Neuronal stem cell (in vitro differentiated cells): ENCODE measurements around the gene ETNPPL.
"Not testable (repeated sequence)": the region's sequence is repeated elsewhere in the genome, so short reads cannot be mapped to it uniquely, and the experiment has no call there.

Experiments
- DNase-seq: peaks from one replicate; pipeline ENCODE4 v3.0.0-alpha.2; 2013; ENCODE audit warnings: low spot score
- H2AFZ ChIP-seq: one replicate; pipeline ENCODE4 v1.6.1; 2013; ENCODE audit warnings: mild to moderate bottlenecking, low read length, inconsistent platforms
- H2AK5ac ChIP-seq: 2 replicates; pipeline ENCODE4 v1.6.1; 2013; ENCODE audit warnings: low read depth, mild to moderate bottlenecking, inconsistent platforms, low read length, moderate library complexity, mixed read lengths
- H2BK120ac ChIP-seq: 2 replicates; pipeline ENCODE4 v1.6.1; 2013; ENCODE audit warnings: low read depth, mild to moderate bottlenecking, inconsistent platforms, low read length, moderate library complexity, mixed read lengths
- H2BK12ac ChIP-seq: one replicate; pipeline ENCODE4 v1.6.1; 2013; ENCODE audit warnings: low read length, inconsistent platforms
- H2BK15ac ChIP-seq: 2 replicates; pipeline ENCODE4 v1.6.1; 2013; ENCODE audit warnings: mild to moderate bottlenecking, low read length, inconsistent platforms, mixed read lengths
- H2BK5ac ChIP-seq: one replicate; pipeline ENCODE4 v1.6.1; 2013; ENCODE audit warnings: inconsistent platforms, mild to moderate bottlenecking, low read length, moderate library complexity
- H3K14ac ChIP-seq: one replicate; pipeline ENCODE4 v1.6.1; 2013; ENCODE audit warnings: low read length, inconsistent platforms
- H3K18ac ChIP-seq: 2 replicates; pipeline ENCODE4 v1.6.1; 2013; ENCODE audit warnings: low read length, inconsistent platforms
- H3K23ac ChIP-seq: 2 replicates; pipeline ENCODE4 v1.6.1; 2013; ENCODE audit warnings: low read depth, mild to moderate bottlenecking, mixed read lengths, low read length, inconsistent platforms; ENCODE audit not compliant: poor library complexity
- H3K27ac ChIP-seq: replicated peaks from 3 replicates; pipeline ENCODE4 v1.5.1; 2013; ENCODE audit warnings: low read length, inconsistent platforms
- H3K27me3 ChIP-seq, 3 experiments: 2 replicates each; pipeline ENCODE4 v1.6.1; 2013; ENCODE audit warnings: low read length in 3 of 3, mild to moderate bottlenecking in 2 of 3, inconsistent platforms in 1 of 3, low read depth in 1 of 3, mixed read lengths in 1 of 3, moderate library complexity in 1 of 3; ENCODE audit not compliant: control insufficient read depth in 3 of 3, insufficient read depth in 3 of 3
- H3K36me3 ChIP-seq, 2 donors: replicated peaks in 1 of 2; 2 replicates each; pipeline ENCODE4 v1.6.1; 2013; ENCODE audit warnings: low read length in 2 of 2; ENCODE audit not compliant: control insufficient read depth in 2 of 2, insufficient read depth in 2 of 2
- H3K4ac ChIP-seq: 2 replicates; pipeline ENCODE4 v1.6.1; 2013; ENCODE audit warnings: inconsistent platforms, mild to moderate bottlenecking, low read length, moderate library complexity
- H3K4me1 ChIP-seq, 2 donors: 1 replicate in 1 of 2; 2 replicates in 1 of 2; pipeline ENCODE4 v1.6.1; 2013; ENCODE audit warnings: low read length in 2 of 2, low read depth in 1 of 2; ENCODE audit not compliant: control insufficient read depth in 2 of 2, insufficient read depth in 1 of 2
- H3K4me2 ChIP-seq: one replicate; pipeline ENCODE4 v1.6.1; 2013; ENCODE audit warnings: mild to moderate bottlenecking, low read length, inconsistent platforms; ENCODE audit not compliant: insufficient read depth, poor library complexity, severe bottlenecking
- H3K4me3 ChIP-seq, 2 donors: 2 replicates each; pipeline ENCODE4 v1.5.1; 2013; ENCODE audit warnings: low read length in 2 of 2, mild to moderate bottlenecking in 2 of 2, inconsistent platforms in 1 of 2, moderate library complexity in 1 of 2
- H3K79me1 ChIP-seq: one replicate; pipeline ENCODE4 v1.6.1; 2013; ENCODE audit warnings: low read depth, mild to moderate bottlenecking, inconsistent platforms, low read length, moderate library complexity
- H3K9ac ChIP-seq: one replicate; pipeline ENCODE4 v1.6.1; 2013; ENCODE audit warnings: mild to moderate bottlenecking, low read depth, low read length, inconsistent platforms; ENCODE audit not compliant: poor library complexity
- H3K9me3 ChIP-seq, 2 donors: replicated peaks in 1 of 2; 2 replicates each; pipeline versions ENCODE3 to v1.6.1; 2013; ENCODE audit warnings: low read length in 2 of 2, mild to moderate bottlenecking in 2 of 2, inconsistent platforms in 1 of 2, low read depth in 1 of 2, mixed read lengths in 1 of 2, moderate library complexity in 1 of 2; ENCODE audit not compliant: control insufficient read depth in 2 of 2, insufficient read depth in 1 of 2
- H4K8ac ChIP-seq: one replicate; pipeline ENCODE4 v1.6.1; 2013; ENCODE audit warnings: low read depth, mild to moderate bottlenecking, inconsistent platforms, low read length, moderate library complexity
- H4K91ac ChIP-seq: one replicate; pipeline ENCODE4 v1.6.1; 2013; ENCODE audit warnings: low read length, low read depth, mild to moderate bottlenecking, inconsistent platforms; ENCODE audit not compliant: poor library complexity
- WGBS, 2 donors: extraction: QIAGEN DNeasy Blood & Tissue Kit; methylation state at CpG; one replicate each; pipeline ENCODE4 v1.1.7; 2013; ENCODE audit warnings: missing lambda C conversion rate in 2 of 2, mixed read lengths in 1 of 2; ENCODE audit not compliant: insufficient read length in 2 of 2, insufficient replicate concordance in 1 of 2; ENCODE audit errors: extremely low coverage in 2 of 2; 5-methylcytosine and 5-hydroxymethylcytosine counted together

Gene ETNPPL

DNA sequence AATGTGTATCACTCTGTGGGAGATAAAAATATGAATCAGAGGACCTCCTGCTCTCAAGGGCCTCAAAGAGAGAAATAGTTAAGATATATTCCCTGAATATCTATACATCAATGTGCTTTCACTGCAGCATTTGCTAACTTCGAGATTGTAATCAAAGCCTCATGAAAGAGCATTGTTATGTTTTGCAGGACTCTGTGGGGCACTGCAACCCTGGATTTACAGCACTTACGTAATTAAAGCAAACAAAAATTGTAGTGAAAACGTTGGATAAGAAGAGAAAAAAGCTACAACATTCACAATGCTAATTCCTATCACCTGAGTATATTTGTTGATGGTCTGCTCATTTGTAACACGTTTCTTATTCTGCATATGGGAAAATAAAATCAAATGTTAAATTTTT is 48.0 kb downstream of the ETNPPL start:
- Histone ChIP-seq H3K18ac (no peak overlapping the region), H3K27me3 (no peaks in the 10 kb centered on the region), H2BK15ac (no peak overlapping the region), H3K9ac (no peak overlapping the region), H3K36me3 (no peaks in the 10 kb centered on the region), H2BK12ac (no peak overlapping the region), H3K4ac (no peak overlapping the region), H2BK5ac (no peak overlapping the region), H3K4me2 (no peak overlapping the region), H3K23ac (no peak overlapping the region), H3K27ac (no peak overlapping the region), H4K8ac (no peak overlapping the region), H3K4me3 (no peak overlapping the region), H3K79me1 (no peaks in the 10 kb centered on the region), H4K91ac (no peak overlapping the region), H3K9me3 (no peaks in the 10 kb centered on the region), H3K14ac (no peak overlapping the region), H2AFZ (no peak overlapping the region), H2AK5ac (no peak overlapping the region), H2BK120ac (no peak overlapping the region), H3K4me1 (no peaks in the 10 kb centered on the region)
- WGBS, 2 donors, result no CpG with 5 or more reads among the region's 4 CpGs
- no peak for DNase-seq

GRCh38 chr4:108710578-108710977 is 52.3 kb downstream of the ETNPPL start:
- WGBS, 2 donors, result no CpG with 5 or more reads among the region's 7 CpGs

GRCh38 chr4:108709722-108710121 is 53.1 kb downstream of the ETNPPL start:
- H3K27ac ChIP-seq, result no peak overlapping the region
- H2BK12ac ChIP-seq, result no peak overlapping the region
- H2BK5ac ChIP-seq, result no peak overlapping the region
- H3K9me3 ChIP-seq, result peaks cover 0 to 2% of the 10 kb centered on the region in 2 donors
- no peak overlapping the region for H3K4me3 ChIP-seq
- no peak overlapping the region for H3K14ac ChIP-seq
- H4K8ac ChIP-seq, result no peak overlapping the region
- H3K4me1 ChIP-seq, result no peaks in the 10 kb centered on the region
- H3K23ac ChIP-seq, result no peak overlapping the region
- no peak overlapping the region for H2BK15ac ChIP-seq
- H4K91ac ChIP-seq, result no peak overlapping the region
- H3K36me3 ChIP-seq, result no peaks in the 10 kb centered on the region
- no peak overlapping the region for H3K4me2 ChIP-seq
- no peak overlapping the region for H3K9ac ChIP-seq
- H3K18ac ChIP-seq, result no peak overlapping the region
- no peak overlapping the region for H2BK120ac ChIP-seq
- H2AK5ac ChIP-seq, result no peak overlapping the region
- DNase-seq, result no peak
- no peaks in the 10 kb centered on the region for H3K27me3 ChIP-seq
- H3K4ac ChIP-seq, result no peak overlapping the region
- no peak overlapping the region for H2AFZ ChIP-seq
- H3K79me1 ChIP-seq, result no peaks in the 10 kb centered on the region
- 100% methylated on average over 1 of the region's 7 CpGs; no CpG with 5 or more reads in 1 of the 2 donors for WGBS, 2 donors

More at GRCh38 chr4:108710578-108710977, 52.3 kb downstream of the ETNPPL start:
- H2BK5ac ChIP-seq, H2AK5ac ChIP-seq, H3K4me1 ChIP-seq, DNase-seq, H4K91ac ChIP-seq, H3K4me3 ChIP-seq, H3K9me3 ChIP-seq, H2BK12ac ChIP-seq, H4K8ac ChIP-seq, H3K9ac ChIP-seq, H3K4me2 ChIP-seq, H3K18ac ChIP-seq, H3K27ac ChIP-seq, H2BK120ac ChIP-seq, H2AFZ ChIP-seq, H2BK15ac ChIP-seq, H3K4ac ChIP-seq, H3K79me1 ChIP-seq, H3K23ac ChIP-seq, H3K27me3 ChIP-seq, H3K14ac ChIP-seq, H3K36me3 ChIP-seq: not testable (repeated sequence)

DNA sequence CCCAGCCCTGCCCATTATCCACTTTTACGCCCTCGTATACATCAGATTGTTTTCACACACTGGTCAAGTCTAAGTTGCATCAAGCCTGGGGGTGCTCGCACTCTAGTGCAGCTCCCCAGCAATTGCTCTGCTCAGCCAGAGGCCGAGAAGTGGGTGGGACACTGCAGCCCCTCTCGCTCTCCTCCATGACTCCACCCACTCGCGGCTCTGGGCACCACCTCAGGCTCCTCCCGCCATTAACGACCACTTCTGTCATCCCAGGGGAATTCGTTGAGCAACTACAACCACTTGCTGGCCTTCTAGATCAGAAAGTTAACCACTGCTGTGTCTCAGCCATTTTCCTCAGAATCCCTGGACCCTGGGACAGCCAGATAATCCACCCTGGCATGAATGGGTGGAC is 53.6 kb downstream of the ETNPPL start:
- Histone ChIP-seq H3K14ac (no peak overlapping the region), H3K18ac (no peak overlapping the region), H3K79me1 (no peaks in the 10 kb centered on the region), H2AK5ac (no peak overlapping the region), H3K27me3 (no peaks in the 10 kb centered on the region), H4K8ac (no peak overlapping the region), H3K4me1 (no peaks in the 10 kb centered on the region), H2BK12ac (no peak overlapping the region), H2AFZ (no peak overlapping the region), H3K36me3 (no peaks in the 10 kb centered on the region), H3K4me2 (no peak overlapping the region), H2BK5ac (no peak overlapping the region), H4K91ac (no peak overlapping the region), H2BK15ac (no peak overlapping the region), H3K27ac (no peak overlapping the region), H3K4ac (no peak overlapping the region), H3K23ac (no peak overlapping the region), H3K9me3 (peaks cover 0 to 2% of the 10 kb centered on the region in 2 donors), H3K9ac (no peak overlapping the region), H2BK120ac (no peak overlapping the region), H3K4me3 (peak overlapping the region in 1 of 2 donors; percentile 34)
- WGBS, 2 donors, result no CpG with 5 or more reads among the region's 10 CpGs
- DNase-seq, result no peak
